ENCODE data around the gene SPAG5.

Gene SPAG5

GRCh38 chr17:28544402-28545140, 54.3 kb downstream of the SPAG5 start:
- DNase-seq (ENCODE audit: low read depth in 2 of 2): no peak

GRCh38 chr17:28541439-28541838, 57.4 kb downstream of the SPAG5 start:
- DNase-seq (ENCODE audit: low read depth in 2 of 2): no peak

DNA sequence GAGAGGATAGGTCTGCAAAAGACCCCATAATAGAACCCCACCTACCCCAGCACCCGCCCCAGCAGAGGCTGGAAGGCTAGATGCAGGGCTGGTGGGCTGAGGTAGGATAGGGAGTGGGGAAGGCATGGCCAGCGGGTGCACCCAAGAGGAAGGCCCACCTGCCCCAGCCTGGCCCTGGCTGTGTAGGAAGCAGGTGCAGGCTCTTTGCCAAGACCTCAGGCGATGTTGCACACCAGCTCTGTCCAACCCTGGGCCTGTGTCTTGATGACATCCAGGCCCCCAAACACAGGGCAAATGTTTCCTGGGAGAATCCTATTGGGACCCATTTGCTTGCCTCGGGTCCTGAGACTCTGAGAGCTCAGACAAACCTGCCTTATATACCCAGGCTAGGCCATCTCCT, 58.6 kb downstream of the SPAG5 start:
- DNase-seq (ENCODE audit: low read depth in 2 of 2): no peak

DNA sequence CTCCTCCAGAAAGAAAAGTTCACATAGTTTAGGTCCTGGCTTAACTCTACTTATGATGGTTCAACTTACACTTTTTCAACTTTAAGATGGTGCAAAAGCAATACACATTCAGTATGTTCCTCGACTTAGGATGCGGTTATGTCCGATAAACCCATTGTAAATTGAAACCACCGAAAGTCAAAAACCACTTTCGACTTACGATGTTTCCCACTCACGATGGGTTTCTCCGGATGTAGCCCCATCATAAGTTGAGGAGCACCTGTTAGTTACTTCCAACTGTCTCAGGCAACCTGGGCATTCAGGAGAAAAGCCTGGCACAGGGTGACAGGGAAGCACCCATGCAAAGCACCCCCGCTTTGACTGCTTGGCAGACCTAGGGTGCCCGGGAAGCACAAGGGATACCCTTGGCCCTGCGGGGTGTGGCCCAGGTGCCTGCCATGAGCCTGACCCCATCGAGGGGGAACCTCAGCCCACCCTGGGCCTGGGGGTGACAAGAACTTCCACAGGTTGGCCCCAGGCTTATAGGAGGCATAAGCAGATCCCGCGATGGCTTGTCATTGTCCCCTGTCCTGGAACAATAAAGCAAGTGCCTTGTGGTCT, 60.4 kb downstream of the SPAG5 start:
- no peak for DNase-seq (ENCODE audit: low read depth in 2 of 2)

GRCh38 chr17:28537219-28537610, 61.6 kb downstream of the SPAG5 start:
- DNase-seq (ENCODE audit: low read depth in 2 of 2): no peak

DNA sequence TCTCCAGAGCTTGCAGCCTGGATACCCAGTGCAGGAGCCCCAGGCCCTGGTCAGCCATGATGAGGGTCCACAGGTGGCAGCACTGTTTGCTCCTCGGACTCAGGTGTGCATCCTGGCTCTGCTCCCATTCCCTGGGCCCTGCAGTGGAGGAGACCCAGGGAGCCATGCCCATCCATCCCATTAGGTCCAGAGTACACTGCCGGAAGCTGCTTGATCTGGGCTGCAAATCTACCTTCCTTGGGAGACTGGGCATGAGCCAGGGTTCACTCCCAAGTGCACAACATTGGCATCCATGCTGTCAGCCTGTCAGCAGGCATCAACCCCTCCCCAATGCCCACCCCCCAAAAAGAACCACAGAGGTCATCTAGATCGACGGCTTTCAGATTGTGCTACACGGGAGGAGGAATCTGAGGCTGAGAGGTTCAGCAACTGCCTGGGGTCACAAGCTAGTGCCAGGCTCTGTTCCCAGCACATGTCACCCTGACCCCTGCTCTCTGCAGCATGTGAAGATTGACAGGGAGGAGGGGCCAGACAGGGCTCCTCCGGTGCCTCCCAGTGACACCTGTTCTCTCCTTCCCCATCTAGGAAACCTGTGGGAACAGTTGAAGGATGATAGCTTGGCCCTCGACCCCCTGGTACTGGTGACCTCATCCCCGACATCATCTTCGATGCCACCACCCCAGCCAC, 62.1 kb downstream of the SPAG5 start:
- no peak for DNase-seq (ENCODE audit: low read depth in 2 of 2)

- no peak for DNase-seq (ENCODE audit: low read depth in 2 of 2)
Observed at GRCh38 chr17:28534740-28535375, 64.0 kb downstream of the SPAG5 start.

- DNase-seq (ENCODE audit: low read depth in 2 of 2): no peak
Observed at GRCh38 chr17:28533091-28533807, 65.6 kb downstream of the SPAG5 start.

- no peak for DNase-seq (ENCODE audit: low read depth in 2 of 2)
Observed at GRCh38 chr17:28532050-28532960, 66.5 kb downstream of the SPAG5 start.

DNA sequence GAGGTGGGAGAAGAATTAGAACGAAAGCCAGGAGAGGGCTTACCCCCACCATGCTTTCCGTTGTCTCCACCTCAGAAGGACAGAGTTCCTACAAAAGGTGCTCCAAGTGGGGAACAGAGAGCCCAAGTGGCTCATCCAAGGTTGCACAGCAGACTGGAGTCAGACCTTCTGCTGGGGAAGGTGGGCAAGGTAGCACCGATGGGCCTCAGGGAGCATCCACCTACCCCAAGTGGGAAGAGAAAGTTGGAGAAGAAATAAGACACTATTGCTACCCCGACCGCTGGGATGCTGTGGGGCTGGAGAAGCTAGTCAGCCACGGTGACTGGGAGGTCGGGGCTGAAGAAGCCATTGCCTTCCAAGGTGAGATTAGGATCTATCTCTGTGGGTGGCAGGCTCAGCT, 67.9 kb downstream of the SPAG5 start:
- no peak for DNase-seq (ENCODE audit: low read depth in 2 of 2)

- DNase-seq (ENCODE audit: low read depth in 2 of 2): no peak
Observed at GRCh38 chr17:28530250-28530649, 68.6 kb downstream of the SPAG5 start.

GRCh38 chr17:28529013-28529400, 69.8 kb downstream of the SPAG5 start:
- DNase-seq (ENCODE audit: low read depth in 2 of 2): no peak

DNA sequence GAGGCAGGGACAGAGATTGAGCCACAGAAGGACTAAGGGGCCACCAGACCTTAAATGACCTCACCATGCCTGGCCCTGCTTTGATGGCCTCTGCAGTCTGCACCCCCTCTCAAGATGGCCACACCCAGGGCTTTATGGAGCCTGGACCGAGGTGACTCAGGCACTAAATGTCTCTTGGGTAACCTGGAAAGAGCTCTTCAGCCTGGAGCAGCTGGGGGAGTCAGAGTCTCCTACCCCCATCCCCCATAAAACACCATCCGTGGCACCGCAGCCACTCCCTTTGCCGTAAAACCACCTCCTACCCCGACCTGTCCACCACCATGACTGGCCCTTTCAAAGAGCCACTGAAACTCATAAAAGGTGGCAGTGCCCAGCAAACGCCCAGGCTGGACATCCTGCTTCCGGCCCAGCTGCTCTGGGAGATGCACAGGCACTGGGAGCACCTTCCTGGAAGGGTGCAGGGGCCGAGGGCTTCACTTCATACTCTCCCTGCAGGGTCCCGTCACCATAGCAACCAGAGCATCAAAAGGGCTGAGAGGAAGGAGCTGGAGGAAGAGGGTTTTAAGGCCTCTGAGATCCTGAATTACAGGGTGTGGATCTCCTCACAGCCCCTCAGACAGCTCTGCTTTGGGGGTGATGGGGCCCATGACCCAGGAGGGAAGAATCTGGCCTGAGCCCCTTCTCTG, 70.4 kb downstream of the SPAG5 start:
- DNase-seq (ENCODE audit: low read depth in 2 of 2): no peak

- no peak for DNase-seq (ENCODE audit: low read depth in 2 of 2)
Observed at GRCh38 chr17:28527859-28528258, 71.0 kb downstream of the SPAG5 start.
